HG02678 (cell line): ENCODE results near the gene HSF5.
"Not testable (repeated sequence)": the region's sequence is repeated elsewhere in the genome, so short reads cannot be mapped to it uniquely, and the experiment has no call there.

Experiments used
- ATAC-seq: cut with Tn5 transposase; IDR thresholded peaks from one replicate; pipeline ENCODE4 v1.9.1; 2021; ENCODE audit warnings: mild to moderate bottlenecking, moderate library complexity; ENCODE audit not compliant: unreplicated experiment

Gene HSF5

GRCh38 chr17:58484600-58484999 lies 3.6 kb downstream of the HSF5 start:
- no peak for ATAC-seq

DNA sequence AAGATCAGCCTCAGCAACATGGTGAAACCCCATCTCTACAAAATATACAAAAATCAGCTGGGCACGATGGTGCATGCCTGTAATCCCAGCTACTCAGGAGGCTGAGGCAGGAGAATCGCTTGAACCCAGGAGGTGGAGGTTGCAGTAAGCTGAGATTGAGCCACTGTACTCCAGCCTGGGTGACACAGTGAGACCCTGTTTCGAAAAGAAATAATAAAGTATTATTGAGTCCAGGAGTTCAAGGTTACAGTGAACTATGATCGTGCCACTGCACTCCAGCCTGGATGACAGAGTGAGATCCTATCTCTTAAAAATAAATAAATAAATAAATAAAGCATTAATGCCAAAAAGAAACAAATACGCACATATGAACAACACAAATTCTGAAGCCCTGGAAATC lies 6.4 kb downstream of the HSF5 start:
- ATAC-seq = not testable (repeated sequence)

DNA sequence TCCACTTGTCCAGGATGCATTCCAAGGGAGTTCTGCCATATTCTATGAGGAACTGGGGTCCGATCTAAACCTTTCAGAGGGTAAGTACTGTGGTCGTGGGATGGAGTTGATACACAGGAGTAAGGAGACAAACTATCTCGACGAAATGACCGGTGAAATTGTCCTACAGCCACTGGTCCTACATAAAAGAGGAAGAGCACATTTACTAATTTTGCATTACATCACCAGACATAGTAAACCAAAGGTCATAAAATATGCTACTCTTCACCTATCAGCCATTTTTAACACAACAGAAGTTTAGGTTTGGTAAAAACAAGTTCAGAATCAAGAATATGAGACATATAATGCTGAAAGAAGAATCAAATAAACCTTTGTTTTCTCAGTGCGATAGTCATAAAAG lies 8.1 kb downstream of the HSF5 start:
- ATAC-seq = no peak

DNA sequence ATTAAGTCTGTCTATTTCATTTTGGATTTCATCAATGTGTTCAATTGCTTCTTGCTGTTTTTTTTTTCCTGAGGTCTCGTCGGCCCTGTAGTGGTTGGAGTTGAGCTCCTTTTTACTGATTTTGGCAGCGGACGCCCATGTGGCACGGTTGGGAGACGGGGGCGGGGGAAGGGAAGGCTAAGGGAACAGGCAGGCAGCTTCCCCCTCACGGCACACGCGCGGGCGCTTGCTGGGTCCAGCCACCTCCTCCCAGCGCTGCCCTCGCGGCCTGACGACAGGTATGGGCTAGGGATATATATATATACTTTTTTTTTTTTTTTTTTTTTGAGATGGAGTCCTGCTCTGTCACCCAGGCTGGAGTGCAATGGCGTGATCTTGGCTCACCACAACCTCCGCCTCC lies 11.4 kb downstream of the HSF5 start:
- ATAC-seq = no peak

GRCh38 chr17:58475985-58476384 lies 12.2 kb downstream of the HSF5 start:
- no peak for ATAC-seq

- ATAC-seq = no peak
These were observed 17.9 kb downstream of the HSF5 start for GRCh38 chr17:58470356-58470755.

GRCh38 chr17:58468944-58469343 lies 19.3 kb downstream of the HSF5 start:
- no peak for ATAC-seq

GRCh38 chr17:58455491-58455890 lies 32.7 kb downstream of the HSF5 start:
- no peak for ATAC-seq

DNA sequence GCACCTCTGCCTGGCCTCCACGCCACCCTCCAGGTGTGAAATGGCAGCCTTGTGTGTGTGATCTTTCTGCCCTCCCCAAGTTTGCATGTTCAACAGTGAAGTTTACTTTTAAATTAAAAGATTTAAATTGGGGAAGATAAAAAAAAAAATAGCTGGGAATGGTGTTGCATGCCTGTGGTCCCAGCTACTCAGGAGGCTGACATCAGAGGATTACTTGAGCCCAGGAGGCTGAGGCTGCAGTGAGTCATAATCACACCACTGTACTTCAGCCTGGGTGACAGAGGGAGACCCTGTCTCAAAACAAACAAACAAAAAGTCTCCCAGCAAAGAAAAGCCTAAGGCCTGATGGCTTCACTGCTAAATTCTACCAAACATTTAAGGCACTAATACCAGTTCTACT lies 35.5 kb downstream of the HSF5 start:
- no peak for ATAC-seq

DNA sequence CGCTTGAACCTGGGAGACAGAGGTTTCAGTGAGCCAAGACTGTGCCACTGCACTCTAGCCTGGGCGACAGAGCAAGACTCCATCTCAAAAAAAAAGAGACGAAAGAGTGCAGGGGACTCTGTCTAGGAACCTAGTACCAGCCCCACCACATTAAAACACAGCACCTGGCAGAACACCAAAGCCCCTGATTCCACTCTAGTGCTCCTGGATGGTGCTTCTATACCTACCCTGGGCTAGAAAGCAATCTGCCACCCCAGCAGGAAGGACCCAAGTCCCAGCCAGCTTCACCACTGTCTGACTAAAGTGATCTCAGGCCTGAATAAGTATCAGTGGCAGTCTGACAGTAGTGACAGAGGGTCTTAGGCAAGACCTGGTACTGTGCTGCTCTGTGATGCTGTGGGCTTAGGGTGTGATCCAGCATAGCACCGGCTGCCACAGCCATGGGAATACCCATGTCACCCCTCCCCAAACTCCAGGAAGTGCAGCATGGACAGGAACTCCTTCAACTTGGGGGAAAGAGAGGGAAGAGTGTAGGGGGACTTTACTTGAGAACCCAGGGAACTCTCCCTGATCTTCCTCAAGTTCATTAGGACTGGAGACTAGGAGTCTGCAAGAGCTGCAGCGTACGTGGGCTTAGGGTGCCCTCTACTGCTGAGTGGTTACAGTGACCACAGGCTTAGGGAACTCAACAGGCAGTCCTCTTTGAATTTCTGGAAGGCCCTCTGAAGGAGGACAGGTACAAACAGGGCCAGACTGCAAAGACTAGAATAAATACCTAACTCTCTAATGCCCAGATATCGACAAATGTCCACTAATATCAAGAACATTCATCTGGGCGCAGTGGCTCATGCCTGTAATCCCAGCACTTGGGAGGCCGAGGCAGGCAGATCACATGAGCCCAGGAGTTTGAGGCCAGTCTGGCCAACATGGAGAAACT lies 40.9 kb downstream of the HSF5 start:
- no peak for ATAC-seq

GRCh38 chr17:58446086-58446485 lies 42.1 kb downstream of the HSF5 start:
- ATAC-seq = no peak

GRCh38 chr17:58436805-58437239 lies 51.4 kb downstream of the HSF5 start:
- ATAC-seq = no peak

- no peak for ATAC-seq
These were observed 52.0 kb downstream of the HSF5 start for GRCh38 chr17:58436245-58436644.

GRCh38 chr17:58432806-58433573 lies 55.2 kb downstream of the HSF5 start:
- ATAC-seq = no peak

DNA sequence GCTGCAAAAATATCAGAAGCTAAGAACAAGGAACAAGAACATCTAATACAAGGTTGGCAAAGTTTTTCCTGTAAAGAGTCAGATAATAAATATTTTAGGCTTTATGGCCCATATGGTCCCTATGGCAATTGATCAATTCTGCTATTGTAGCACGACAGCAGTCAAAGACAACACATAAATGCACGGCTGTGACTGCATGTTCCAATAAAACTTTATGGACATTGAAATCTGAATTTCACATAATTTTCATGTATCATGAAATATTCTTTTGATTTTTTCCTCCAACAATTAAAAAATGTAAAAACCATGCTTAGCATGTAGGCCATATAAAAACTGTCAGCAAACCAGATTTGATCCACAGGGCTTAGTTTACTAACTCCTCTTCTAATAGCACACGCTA lies 60.4 kb downstream of the HSF5 start:
- ATAC-seq = no peak

GRCh38 chr17:58421711-58422110 lies 66.5 kb downstream of the HSF5 start:
- ATAC-seq = no peak

DNA sequence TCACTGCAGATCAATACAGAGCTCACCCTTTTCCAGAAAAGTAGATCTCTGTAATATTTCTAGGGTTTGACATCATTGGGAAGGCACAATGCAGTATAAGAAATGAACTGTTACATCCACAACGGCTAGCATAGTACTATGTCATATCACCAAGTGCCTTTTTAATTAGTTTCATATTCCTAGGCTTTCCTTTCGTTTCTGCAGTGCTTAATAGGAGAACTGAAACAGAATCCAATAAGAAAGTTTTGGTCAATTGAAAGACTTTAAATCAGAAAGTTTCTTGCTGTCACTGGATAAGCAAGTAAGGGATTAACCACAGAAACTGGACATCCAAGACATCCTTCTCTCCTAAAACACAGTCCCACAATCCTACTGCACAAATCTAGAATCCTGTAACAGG lies 67.4 kb downstream of the HSF5 start:
- ATAC-seq = no peak

- peak; percentile 97 for ATAC-seq
These were observed 70.7 kb downstream of the HSF5 start, which contains the start of gene RNF43 for GRCh38 chr17:58417300-58418092. TSS of gene RNF43 (minus strand) at chr17:58417534. CDS start at chr17:58415577, 1,957 bp downstream.

GRCh38 chr17:58416937-58417299 lies 71.3 kb downstream of the HSF5 start:
- ATAC-seq = no peak

DNA sequence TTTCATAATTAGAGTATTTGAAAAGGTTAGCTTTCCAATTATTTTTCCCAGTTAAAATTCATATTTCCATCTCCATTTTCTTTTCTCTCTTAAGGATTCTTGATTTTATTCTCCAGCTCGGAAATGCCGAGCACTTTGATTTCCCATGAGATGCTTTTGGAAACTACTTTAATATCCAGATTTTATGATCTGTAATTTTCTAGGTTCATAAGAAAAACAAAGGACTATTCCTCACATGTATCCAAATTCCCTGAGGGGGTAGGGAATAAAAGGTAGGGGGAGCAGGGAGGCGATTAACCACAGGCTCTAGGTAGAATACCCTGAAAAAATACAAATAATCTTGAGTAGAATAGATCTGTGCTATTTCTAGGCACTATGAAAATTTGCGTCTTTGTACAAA lies 71.8 kb downstream of the HSF5 start:
- no peak for ATAC-seq

DNA sequence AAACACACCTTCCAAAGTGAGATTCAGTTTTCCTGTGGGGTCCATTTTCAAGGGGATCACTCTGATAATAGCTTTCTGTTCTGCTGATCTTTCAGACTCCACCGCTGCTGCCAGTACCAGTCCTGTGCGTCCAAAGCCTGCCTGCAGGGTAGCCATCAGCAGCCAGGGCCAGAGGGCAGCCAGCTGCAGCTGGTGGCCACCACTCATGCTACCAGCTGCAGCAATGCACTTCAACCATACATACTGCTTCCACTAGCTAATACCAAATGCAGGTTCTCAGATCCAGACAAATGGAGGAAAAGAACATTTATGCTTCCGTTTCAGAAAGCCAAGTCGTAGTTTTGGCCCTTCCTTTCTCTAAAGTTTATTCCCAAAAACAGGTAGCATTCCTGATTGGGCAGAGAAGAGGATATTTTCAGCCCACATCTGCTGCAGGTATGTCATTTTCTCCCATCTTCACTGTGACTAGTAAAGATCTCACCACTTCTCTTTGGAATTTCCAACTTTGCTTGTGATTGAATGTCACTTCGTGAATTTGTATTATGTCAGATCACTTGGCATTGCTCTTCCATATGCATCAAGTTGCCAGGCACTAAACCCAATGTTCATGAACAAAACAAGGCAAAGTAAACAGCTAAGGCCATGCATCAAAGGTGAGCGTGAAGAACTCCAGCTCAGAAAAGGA lies 72.7 kb downstream of the HSF5 start:
- ATAC-seq = no peak
